ENCODE data around the gene AS3MT. TPM values are rescaled to one million over a fixed set of nuclear protein-coding genes. Genes with fewer than 3 reads are reported as not detected.
A peak's percentile ranks its signal among the peaks of the same experiment; 100 is the strongest.

Gene AS3MT
- total RNA-seq, 1 experiment from 2014 or later = 0.35 TPM

DNA sequence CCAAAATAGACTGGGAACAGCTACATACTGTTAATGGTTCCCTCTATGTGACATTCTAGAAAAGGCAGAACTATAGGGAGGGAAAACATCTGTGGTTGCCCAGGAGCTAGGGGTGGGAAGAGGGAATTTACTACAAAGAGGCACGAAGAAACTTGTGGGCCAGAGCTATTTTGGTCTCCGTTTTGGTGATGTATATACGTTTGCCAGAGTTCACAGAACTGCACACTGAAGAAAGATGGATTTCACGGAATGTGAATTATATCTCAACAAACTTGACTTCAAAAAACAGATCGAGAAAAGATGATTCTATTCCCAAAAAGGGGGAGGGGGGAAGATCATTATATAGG, 386 bp upstream of the AS3MT start:
- Mint-ChIP-seq H3K27ac (ENCODE audit: unreplicated experiment) (no peak overlapping the region), H3K36me3 (ENCODE audit: insufficient read depth, unreplicated experiment) (peaks cover 12% of the 10 kb centered on the region), H3K27me3 (ENCODE audit: unreplicated experiment) (no peaks in the 10 kb centered on the region), H3K4me1 (ENCODE audit: low read depth, unreplicated experiment) (no peaks in the 10 kb centered on the region), H3K9me3 (ENCODE audit: low read depth, unreplicated experiment) (no peaks in the 10 kb centered on the region), H3K4me3 (ENCODE audit: low read depth, unreplicated experiment) (peak overlapping the region; percentile 60)
- no TSS peak for BruUV-seq (replicated peaks)
- CTCF ChIA-PET = interaction anchor here (0.7 kb wide), 1 partner anchor 16 kb away, joined by 3 read pairs; no protein-coding TSS in a partner anchor
- intact Hi-C loops (cut with micrococcal nuclease; ENCODE audit: unreplicated experiment) = no loop called here
- DNase-seq = no peak
- TF ChIP-seq CTCF (IDR thresholded peaks at IDR 0.05; ENCODE audit: unreplicated experiment) = no peak

GRCh38 chr10:102870221-102870620, 951 bp downstream of the AS3MT start:
- no peaks in the 10 kb centered on the region for H3K9me3 Mint-ChIP-seq (ENCODE audit: low read depth, unreplicated experiment)
- intact Hi-C loops (cut with micrococcal nuclease; ENCODE audit: unreplicated experiment) = no loop called here
- no peaks in the 10 kb centered on the region for H3K4me1 Mint-ChIP-seq (ENCODE audit: low read depth, unreplicated experiment)
- H3K4me3 Mint-ChIP-seq (ENCODE audit: low read depth, unreplicated experiment) = peak overlapping the region; percentile 60
- no peaks in the 10 kb centered on the region for H3K27me3 Mint-ChIP-seq (ENCODE audit: unreplicated experiment)
- CTCF ChIA-PET = interaction anchor here (0.5 kb wide), 1 partner anchor 225 kb away, joined by 3 read pairs; no protein-coding TSS in a partner anchor
- BruUV-seq (replicated peaks) = no TSS peak
- DNase-seq = no peak
- TF ChIP-seq CTCF (IDR thresholded peaks at IDR 0.05; ENCODE audit: unreplicated experiment) = no peak
- H3K36me3 Mint-ChIP-seq (ENCODE audit: insufficient read depth, unreplicated experiment) = peaks cover 12% of the 10 kb centered on the region
- H3K27ac Mint-ChIP-seq (ENCODE audit: unreplicated experiment) = no peak overlapping the region

DNA sequence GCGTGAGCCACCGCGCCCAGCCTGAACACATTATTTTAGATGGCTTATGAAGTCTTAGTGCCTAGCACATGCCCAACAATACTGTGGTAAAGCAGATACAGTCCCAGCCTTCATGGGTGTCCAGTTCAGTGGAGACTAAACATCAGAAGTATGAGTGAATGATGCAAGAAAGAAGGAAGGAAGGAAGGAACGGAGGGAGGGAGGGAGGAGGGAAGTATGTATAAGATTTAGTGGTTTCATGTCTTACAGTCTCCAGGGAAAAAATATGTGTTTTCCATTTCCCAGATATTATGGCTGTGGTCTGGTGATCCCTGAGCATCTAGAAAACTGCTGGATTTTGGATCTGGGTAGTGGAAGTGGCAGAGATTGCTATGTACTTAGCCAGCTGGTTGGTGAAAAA, 2.9 kb downstream of the AS3MT start:
- H3K4me3 Mint-ChIP-seq (ENCODE audit: low read depth, unreplicated experiment) = no peak overlapping the region
- BruUV-seq (replicated peaks) = no TSS peak
- no peaks in the 10 kb centered on the region for H3K4me1 Mint-ChIP-seq (ENCODE audit: low read depth, unreplicated experiment)
- DNase-seq = no peak
- no peak for TF ChIP-seq CTCF (IDR thresholded peaks at IDR 0.05; ENCODE audit: unreplicated experiment)
- no peaks in the 10 kb centered on the region for H3K9me3 Mint-ChIP-seq (ENCODE audit: low read depth, unreplicated experiment)
- H3K27me3 Mint-ChIP-seq (ENCODE audit: unreplicated experiment) = no peaks in the 10 kb centered on the region
- intact Hi-C loops (cut with micrococcal nuclease; ENCODE audit: unreplicated experiment) = no loop called here
- peaks cover 12% of the 10 kb centered on the region for H3K36me3 Mint-ChIP-seq (ENCODE audit: insufficient read depth, unreplicated experiment)
- H3K27ac Mint-ChIP-seq (ENCODE audit: unreplicated experiment) = no peak overlapping the region
- CTCF ChIA-PET = no interaction called here

- Mint-ChIP-seq H3K4me3 (ENCODE audit: low read depth, unreplicated experiment) (no peak overlapping the region), H3K27ac (ENCODE audit: unreplicated experiment) (no peak overlapping the region), H3K36me3 (ENCODE audit: insufficient read depth, unreplicated experiment) (no peaks in the 10 kb centered on the region), H3K4me1 (ENCODE audit: low read depth, unreplicated experiment) (no peaks in the 10 kb centered on the region), H3K27me3 (ENCODE audit: unreplicated experiment) (no peaks in the 10 kb centered on the region), H3K9me3 (ENCODE audit: low read depth, unreplicated experiment) (no peaks in the 10 kb centered on the region)
- BruUV-seq (replicated peaks) = no TSS peak
- no peak for TF ChIP-seq CTCF (IDR thresholded peaks at IDR 0.05; ENCODE audit: unreplicated experiment)
- CTCF ChIA-PET = no interaction called here
- intact Hi-C loops (cut with micrococcal nuclease; ENCODE audit: unreplicated experiment) = no loop called here
- DNase-seq = no peak
These were observed 7.5 kb downstream of the AS3MT start for GRCh38 chr10:102876747-102877153.

All from Calu3 (cell line).